ENCODE measurements around the gene NLN. TPM values are rescaled to one million over a fixed set of nuclear protein-coding genes. Genes with fewer than 3 reads are reported as not detected.
"Not testable (repeated sequence)": the region's sequence is repeated elsewhere in the genome, so short reads cannot be mapped to it uniquely, and the experiment has no call there.

Gene NLN
- total RNA-seq, 1 donor from 2014 or later, result 15.1 TPM

DNA sequence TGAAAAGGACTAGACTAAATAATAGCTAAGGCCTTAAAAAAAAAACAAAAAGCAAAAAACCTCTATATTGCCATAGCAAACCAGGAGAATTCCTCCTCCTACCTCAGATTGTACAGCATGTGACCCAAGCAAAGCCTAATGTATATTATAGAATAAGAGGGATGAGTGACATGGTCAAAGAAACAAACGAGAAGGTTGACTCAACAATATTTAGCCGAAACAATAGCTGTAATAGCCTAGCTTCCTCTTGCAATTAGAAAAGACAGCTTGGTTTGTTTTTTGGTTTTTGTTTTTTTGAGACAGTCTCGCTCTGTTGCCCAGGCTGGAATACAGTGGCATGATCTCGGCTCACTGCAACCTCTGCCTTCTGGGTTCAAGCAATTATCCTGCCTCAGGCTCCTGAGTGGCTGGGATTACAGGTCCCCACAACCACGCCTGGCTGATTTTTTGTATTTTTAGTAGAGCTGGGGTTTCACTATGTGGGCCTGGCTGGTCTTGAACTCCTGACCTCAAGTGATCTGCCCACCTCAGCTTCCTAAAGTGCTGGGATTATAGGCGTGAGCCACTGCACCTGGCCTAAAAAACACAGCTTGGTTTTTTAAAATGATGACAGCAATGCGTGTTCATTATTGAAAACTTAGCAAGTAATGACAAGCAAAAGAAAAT, 5.6 kb downstream of the NLN start:
- intact Hi-C loops (cut with DNase I), result no loop called here
- ATAC-seq (ENCODE audit: poor library complexity) (no peak), DNase-seq (no peak)

GRCh38 chr5:65728218-65728617, 6.2 kb downstream of the NLN start:
- intact Hi-C loops (cut with DNase I), result no loop called here
- ATAC-seq (ENCODE audit: poor library complexity) (no peak), DNase-seq (no peak)

DNA sequence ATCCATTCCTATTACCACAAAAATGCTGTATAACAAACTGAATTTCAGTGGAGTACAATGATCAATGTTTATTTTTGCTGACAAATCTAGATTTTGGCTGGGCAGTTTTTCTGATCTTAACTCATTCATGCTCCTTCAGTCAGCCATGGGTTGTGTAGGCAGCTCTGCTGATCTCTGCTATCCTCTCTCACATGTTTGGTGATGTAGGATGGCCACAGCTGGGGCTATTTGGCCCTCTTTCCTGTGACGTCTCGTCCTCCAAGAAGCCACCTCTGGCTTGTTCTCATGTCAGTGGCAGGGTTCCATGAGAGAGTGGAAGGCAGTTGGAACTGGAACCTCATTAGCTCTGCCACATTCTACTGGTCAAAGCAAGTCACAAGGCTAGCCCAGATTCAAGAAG, 8.9 kb downstream of the NLN start:
- peak; percentile 38 for ATAC-seq (ENCODE audit: poor library complexity)
- DNase-seq, result peak; percentile 43
- intact Hi-C loops (cut with DNase I), result no loop called here

DNA sequence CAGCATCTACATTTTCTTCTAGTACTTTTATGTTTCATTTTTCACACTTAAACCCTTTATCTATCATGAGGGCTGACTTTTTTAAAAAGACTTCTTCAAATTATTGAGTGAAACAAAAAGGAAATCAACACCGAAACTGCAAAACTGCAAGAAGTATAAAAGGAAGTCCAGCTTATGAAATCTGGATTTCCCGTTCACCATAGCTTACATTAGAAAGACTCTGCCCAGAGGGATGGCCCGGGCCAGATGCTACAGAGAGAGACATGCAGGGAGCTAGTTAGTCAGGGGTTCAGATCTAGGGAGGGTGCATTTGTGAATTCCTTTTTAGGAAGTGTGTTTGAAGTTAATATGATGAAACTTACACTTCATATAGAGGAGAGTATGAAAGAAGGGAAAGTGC, 10.0 kb downstream of the NLN start:
- peak; percentile 69 for DNase-seq
- intact Hi-C loops (cut with DNase I), result not testable (repeated sequence)
- ATAC-seq (ENCODE audit: poor library complexity), result peak; percentile 66

DNA sequence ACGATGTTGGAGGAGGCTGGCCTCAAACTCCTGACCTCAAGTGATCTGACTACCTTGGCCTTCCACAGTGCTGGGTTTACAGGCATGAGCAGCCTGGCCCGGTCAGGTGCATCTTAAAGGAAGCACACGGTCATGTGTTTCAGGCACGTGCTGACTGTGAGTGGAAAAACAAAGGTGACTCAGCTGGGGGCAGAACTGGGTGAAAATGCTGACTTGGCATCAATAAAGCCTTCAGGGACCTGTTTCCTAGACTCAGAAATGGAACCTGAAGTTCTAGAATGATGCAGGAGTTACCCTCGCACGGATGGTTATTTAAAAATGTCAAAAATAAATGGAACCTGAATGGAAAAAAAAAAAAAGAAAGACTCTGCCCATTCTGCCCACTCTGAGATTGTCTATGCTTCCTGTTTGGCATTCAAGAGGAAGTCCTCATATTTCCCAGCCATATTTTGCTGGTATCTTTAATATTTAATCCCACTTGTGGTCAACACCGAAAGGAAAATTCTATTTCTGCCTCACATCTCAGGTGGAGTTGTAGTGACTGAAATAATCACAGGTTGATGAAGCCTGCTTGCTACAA, 12.3 kb downstream of the NLN start:
- ATAC-seq (ENCODE audit: poor library complexity); intact Hi-C loops (cut with DNase I); DNase-seq: not testable (repeated sequence)

GRCh38 chr5:65734921-65735320, 12.9 kb downstream of the NLN start:
- intact Hi-C loops (cut with DNase I), result no loop called here
- DNase-seq, result no peak
- ATAC-seq (ENCODE audit: poor library complexity), result no peak

DNA sequence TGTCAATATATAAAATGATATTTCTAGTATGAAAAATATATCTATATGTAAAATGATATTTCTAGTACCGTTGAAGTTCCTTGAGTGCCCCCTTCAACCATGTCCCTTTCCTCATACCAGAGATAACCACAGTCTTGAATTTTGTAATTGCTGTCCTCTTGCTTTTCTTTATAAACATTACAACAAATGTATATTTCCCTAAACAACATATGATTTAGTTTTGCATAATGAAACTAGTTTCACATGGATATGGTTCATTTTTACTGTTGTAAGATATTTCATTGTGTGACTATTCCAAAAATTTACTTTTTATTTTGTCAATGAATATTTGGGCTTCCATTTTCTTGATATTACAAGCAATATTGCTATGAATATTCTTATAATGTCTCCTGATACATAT, 14.0 kb downstream of the NLN start:
- no peak for DNase-seq
- intact Hi-C loops (cut with DNase I), result no loop called here
- ATAC-seq (ENCODE audit: poor library complexity), result no peak

DNA sequence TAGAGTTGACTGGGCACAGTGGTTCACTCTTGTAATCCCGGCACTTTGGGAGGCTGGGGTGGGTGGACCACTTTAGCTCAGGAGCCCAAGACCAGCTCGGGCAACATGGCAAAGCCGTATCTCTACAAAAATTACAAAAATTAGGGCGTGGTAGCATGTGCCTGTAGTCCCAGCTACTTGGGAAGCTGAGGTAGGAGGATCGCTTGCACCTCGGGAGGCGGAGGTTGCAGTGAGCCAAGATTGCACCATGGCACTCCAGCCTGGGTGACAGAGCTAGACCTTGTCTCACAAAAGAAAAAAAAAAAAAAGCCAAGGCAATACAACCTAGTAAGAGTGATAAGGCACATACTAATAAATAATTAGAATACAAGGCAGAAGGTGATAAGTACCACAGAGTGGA, 15.8 kb downstream of the NLN start:
- ATAC-seq (ENCODE audit: poor library complexity), result no peak
- no peak for DNase-seq
- intact Hi-C loops (cut with DNase I), result no loop called here

DNA sequence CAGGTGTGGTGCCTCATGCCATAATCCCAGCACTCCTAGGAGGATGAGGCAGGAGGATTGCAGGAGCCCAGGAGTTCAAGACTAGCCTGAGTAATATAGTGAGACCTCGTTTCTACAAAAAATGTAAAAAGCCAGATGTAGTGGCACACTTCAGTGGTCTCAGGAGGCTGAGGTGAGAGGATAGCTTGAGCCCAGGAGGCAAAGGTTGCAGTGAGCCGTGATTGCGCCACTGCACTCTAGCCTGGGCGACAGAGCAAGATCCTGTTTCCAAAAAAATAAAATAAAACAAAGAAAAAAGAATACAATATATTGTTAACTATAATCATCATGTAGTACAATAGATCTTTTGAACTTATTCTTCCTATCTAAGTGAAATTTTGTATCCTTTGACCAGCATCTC, 16.3 kb downstream of the NLN start:
- intact Hi-C loops (cut with DNase I), result no loop called here
- DNase-seq (no peak), ATAC-seq (ENCODE audit: poor library complexity) (no peak)

- intact Hi-C loops (cut with DNase I), result no loop called here
- no peak for ATAC-seq (ENCODE audit: poor library complexity)
- no peak for DNase-seq
Observed at GRCh38 chr5:65739162-65739561, 17.2 kb downstream of the NLN start.

GRCh38 chr5:65742565-65743231, 20.7 kb downstream of the NLN start:
- DNase-seq, result no peak
- intact Hi-C loops (cut with DNase I), result no loop called here
- ATAC-seq (ENCODE audit: poor library complexity), result no peak

GRCh38 chr5:65749221-65749844, 27.3 kb downstream of the NLN start:
- intact Hi-C loops (cut with DNase I), result no loop called here
- no peak for DNase-seq
- ATAC-seq (ENCODE audit: poor library complexity), result no peak

DNA sequence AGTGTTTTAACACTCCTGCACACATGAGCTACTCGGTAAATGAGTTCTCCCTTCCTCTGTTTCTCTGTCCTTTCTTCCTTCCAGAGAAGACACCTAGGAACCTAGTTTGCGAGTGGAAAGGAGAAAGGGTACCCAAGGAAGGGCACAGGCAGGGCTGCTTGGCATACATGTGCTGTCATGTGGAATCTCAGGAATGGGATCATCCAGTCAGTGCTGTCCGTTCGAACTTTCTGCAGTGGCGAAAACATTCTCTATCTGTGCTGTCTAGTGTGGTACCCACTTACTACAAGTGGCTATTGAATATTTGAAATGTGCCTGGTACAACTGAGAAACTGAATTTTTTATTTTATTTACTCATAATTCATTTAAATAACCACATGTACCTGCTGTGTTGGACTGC, 28.0 kb downstream of the NLN start:
- intact Hi-C loops (cut with DNase I), result no loop called here
- no peak for DNase-seq
- peak; percentile 60 for ATAC-seq (ENCODE audit: poor library complexity)

- DNase-seq, result no peak
- no peak for ATAC-seq (ENCODE audit: poor library complexity)
- intact Hi-C loops (cut with DNase I), result no loop called here
Observed at GRCh38 chr5:65750938-65751337, 28.9 kb downstream of the NLN start.

- DNase-seq (no peak), ATAC-seq (ENCODE audit: poor library complexity) (no peak)
- intact Hi-C loops (cut with DNase I), result no loop called here
Observed at GRCh38 chr5:65753189-65753588, 31.2 kb downstream of the NLN start.

GRCh38 chr5:65758546-65759144, 36.6 kb downstream of the NLN start:
- intact Hi-C loops (cut with DNase I), result no loop called here
- DNase-seq (no peak), ATAC-seq (ENCODE audit: poor library complexity) (no peak)

GRCh38 chr5:65760504-65761275, 38.7 kb downstream of the NLN start:
- DNase-seq (no peak), ATAC-seq (ENCODE audit: poor library complexity) (peak; percentile 82)
- intact Hi-C loops (cut with DNase I), result no loop called here

GRCh38 chr5:65762234-65762633, 40.2 kb downstream of the NLN start:
- intact Hi-C loops (cut with DNase I), result no loop called here
- ATAC-seq (ENCODE audit: poor library complexity), result no peak
- DNase-seq, result no peak

DNA sequence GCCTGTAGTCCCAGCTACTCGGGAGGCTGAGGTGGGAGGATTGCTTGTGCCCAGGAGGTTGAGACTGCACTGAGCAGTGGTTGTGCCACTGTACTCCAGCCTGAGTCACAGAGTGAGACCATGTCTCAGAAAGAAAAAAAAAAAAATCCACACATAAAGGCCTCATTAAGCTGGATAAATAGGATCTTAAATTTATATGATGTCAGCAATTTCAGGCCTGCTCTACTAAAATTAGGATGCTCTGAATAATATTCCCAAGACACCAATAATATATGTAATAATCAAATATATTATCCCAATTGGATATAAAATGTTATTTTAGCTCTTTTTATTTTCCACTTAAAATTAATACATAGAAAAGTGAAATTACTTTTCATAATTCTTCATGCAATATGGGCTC, 43.6 kb downstream of the NLN start:
- ATAC-seq (ENCODE audit: poor library complexity), result no peak
- intact Hi-C loops (cut with DNase I), result no loop called here
- no peak for DNase-seq
